SKM-1 (cell line): ENCODE data around the gene TMEM270.
"Not testable (repeated sequence)": the region's sequence is repeated elsewhere in the genome, so short reads cannot be mapped to it uniquely, and the experiment has no call there.

Source experiments
- DNase-seq: peaks from one replicate; lab custom pipeline; 2025; ENCODE audit not compliant: unreplicated experiment; lab: John Stamatoyannopoulos, UW

TMEM270 gene

DNA sequence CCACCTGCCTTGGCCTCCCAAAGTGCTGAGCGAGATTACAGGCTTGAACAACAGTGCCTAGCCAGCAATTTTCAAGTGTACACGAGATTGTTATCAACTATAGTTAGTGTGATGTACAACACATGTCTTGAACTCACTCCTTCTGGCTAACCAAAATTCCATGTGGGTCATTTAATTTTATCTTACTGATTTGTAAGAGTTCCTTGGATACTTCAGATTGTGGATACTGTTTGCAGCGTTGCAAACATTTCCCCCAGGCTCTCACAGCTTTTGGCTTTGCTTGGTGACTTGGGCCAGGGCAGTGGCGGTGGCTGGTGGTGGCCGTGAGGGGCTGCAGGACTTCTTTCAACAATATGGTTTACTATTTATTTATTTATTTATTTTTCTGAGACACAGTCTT lies 8.5 kb upstream of the TMEM270 start:
- DNase-seq, result no peak

DNA sequence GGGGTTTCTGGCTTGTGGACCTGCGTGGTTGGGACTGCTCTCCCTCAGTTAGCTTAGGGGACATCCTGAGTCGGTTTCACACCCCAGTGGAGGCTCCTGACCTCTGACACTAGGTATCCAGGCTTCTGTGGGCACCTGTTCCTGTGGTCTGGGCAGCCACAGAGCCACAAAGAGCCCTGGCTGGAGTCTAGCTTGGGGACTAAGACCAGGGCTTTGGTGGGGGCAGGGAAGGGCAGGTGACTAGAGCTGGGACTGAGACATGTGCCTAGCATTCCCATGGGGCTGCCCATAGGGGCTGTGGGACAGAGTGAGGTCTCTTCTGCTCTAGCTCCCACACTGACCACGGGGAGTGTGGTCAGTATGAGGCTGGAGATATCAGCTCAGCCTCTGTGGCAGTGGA lies 4.0 kb upstream of the TMEM270 start:
- no peak for DNase-seq

DNA sequence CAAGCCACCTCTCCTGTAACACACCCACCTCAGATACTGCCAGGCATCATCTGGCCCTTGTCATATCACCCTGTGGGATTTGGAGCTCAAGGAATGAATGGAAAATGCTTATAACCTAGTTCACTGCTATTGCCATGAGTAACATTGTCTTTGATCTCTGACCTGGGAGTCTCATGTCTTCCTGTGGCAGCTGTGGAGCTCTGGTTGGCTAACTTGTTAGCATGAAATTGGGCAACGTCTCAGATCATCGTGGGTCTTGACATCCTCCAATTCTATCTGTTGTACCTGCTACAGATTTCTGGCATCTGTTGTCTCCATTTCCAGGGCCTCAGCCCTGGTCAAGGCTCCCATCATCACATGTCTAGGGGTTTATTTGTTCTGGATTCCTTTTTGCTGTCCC lies 2.2 kb upstream of the TMEM270 start:
- DNase-seq, result no peak

DNA sequence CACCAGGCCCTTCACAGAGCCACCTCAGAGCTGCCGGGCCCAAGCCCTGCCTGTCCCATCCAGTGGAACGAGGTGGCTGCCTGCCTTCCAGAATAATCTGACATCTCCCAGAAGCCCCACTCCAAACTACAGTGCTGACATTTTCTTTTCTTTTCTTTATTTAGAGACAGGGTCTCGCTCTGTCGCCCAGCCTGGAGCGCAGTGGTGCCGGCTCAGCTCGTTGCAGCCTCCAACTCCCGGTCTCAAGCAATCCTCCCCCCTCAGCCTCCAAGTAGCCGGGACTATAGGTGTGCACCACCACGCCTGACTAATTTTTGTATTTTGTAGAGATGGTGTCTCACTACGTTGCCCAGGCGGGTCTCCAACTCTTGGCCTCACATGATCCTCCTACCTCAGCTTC lies 346 bp downstream of the TMEM270 start:
- DNase-seq, result no peak

DNA sequence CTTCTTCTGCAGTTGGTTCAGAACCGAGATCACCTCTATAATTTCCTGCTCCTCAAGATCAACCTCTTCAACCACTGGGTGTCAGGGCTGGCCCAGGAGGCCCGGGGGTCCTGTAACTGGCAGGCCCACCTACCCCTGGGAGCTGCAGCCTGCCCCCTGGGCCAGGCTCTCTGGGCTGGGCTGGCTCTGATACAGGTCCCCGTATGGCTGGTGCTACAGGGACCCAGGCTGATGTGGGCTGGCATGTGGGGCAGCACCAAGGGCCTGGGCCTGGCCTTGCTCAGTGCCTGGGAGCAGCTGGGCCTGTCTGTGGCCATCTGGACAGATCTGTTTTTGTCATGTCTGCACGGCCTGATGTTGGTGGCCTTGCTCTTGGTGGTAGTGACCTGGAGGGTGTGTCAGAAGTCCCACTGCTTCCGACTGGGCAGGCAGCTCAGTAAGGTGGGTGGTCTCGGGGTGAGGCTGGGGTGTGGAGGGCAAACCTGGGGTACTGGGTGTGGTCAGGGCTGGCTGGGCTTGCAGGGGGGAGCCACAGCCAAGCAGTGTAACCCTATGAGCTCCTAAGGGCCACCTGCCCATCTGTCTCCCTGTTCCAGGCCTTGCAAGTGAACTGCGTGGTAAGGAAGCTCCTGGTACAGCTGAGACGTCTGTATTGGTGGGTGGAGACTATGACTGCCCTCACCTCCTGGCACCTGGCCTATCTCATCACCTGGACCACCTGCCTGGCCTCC lies 4.2 kb downstream of the TMEM270 start:
- no peak for DNase-seq

DNA sequence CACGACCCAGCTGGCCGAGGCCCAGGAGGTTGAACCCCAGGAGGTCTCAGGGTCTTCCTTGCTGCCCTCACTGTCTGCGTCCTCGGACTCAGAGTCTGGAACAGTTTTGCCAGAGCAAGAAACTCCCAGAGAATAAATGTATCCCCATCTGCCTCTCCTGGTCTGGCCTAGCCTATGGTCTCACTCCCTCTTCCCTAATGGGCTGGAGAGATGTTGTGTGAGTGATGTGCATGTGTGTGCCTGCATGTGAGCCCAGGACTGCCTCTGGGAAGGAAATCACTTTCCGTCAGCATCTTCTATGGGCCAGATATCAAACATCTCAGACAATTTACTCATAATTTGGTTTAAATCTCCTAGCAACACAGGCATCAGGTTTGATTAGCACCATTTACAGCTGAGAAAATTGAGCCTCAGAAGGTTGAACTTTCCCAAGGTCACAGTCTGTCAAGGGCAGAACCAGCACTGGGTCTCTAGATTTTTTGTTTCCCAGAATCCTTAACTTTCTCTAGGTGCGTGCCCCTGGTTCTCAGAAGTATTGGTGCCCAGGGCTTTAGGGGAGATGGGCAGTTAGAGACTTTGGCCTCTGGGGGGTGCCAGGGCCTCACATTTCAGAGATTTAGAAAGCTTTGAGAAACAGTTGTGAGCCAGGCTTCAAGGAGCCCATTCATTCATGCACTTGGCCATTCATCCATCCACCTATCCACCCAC lies 4.9 kb downstream of the TMEM270 start:
- peak; percentile 20 for DNase-seq

DNA sequence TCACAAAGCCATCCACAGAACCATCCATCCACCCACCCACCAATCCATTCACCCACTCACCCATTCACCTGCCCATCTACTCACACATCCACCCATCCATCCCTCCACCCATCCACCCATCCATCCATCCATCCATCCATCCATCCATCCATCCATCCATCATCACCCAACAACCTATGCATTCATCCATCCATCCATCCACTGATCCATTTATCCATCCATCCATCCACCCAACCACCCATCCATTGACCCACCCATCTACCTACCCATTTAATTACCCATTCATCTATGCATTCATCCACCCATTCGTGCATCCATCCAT lies 5.4 kb downstream of the TMEM270 start:
- DNase-seq, result no peak

DNA sequence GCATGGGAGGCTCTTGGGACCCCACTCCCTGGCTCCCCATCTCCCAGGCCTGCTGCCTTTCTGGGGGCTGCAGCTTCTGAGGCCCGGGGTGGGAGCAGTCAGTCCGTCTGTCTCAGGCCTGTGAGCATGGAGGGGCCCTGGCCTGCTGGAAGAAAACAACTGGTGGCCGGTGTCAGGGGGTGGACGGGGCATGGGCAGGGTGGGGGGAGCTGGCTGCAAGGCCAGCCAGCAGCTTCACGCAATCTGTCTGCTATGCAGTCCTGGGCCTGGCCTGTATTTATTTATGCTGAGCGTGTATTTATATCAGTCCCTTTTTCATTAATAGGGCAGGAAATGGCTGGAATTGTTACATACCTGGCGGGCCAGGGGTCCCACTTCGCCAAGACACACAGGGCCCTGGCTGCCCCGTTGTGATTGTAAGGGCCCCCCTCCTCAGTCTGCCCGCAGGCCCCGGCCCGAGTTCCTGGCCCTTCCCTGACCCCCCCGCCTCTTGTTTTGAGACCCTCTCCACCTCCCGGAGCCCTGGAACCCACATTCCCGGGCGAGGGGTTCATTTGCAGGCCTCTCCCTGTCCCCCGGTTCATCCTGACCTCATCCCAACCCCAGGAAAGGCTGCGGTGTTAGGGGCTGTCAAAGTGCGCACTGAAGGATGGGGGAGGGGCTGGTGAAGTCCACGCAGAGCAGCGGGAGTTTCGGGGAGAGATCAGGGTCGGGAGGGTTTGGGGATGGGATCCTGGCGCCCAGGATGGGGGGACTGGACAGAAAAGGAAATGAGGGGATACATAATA lies 8.2 kb downstream of the TMEM270 start:
- DNase-seq, result no peak

DNA sequence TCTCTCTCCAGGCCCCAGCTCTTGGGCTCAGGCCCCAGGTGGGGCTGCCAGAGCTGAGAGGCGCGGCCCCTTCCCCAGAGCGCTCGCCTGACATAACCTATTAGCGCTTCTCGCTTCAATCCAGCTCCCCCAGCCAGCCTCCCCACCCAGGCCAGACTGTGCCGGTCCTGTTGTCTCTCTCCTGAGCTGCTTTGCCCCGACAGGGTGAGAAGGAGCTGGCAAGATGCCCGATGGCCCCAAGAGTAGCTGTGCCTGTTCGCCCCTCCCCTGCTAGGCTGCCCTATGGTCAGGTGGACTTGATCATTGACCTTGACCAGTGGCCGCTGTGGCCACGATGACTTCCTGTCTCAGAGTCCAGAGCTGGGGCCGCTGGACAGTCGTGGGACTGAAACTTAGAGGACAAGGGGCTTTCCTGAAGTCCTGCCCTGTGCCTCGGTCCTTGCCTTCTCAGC lies 9.1 kb downstream of the TMEM270 start:
- DNase-seq, result no peak

DNA sequence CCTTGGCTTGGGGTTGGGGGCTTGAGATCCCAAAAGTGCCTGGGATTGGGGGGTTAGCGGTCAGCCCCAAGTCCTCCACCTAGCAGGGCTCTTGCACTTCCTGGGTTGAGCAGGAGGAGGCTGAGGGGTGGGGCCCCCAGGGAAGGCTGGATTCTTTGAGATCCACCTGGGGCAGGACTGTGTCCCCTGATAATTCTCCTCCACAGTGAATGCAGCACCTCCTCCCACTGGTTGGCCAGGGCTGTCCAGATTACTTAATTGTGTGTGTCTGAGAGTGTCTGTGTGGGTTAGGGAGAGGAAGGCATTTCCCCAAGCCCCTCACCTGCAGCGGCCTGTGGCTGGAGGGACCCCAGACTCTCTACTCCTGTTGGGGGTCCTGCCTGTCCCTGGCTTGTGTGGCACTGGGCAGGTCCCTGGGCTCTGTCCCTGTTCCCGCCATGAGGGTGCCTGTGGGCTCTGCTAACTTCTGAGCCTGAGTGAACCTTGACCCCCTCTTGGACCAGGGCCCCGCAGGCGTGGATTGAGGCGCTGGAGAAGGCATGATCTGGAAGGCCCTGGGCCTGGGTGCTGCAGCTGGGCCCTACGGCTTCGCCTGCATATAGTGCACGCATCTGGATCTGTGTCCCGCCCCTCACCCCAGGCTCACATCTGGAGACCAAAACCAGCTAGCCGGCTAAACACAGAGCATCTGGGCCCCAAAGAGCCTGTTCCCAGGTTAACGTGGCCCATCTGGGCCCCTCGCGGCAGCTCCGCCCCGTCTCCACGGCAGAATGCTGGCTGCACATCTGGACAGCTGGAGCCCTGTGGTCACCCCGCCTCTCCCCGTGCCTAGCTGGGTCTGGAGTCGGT lies 10.4 kb downstream of the TMEM270 start:
- DNase-seq, result no peak

DNA sequence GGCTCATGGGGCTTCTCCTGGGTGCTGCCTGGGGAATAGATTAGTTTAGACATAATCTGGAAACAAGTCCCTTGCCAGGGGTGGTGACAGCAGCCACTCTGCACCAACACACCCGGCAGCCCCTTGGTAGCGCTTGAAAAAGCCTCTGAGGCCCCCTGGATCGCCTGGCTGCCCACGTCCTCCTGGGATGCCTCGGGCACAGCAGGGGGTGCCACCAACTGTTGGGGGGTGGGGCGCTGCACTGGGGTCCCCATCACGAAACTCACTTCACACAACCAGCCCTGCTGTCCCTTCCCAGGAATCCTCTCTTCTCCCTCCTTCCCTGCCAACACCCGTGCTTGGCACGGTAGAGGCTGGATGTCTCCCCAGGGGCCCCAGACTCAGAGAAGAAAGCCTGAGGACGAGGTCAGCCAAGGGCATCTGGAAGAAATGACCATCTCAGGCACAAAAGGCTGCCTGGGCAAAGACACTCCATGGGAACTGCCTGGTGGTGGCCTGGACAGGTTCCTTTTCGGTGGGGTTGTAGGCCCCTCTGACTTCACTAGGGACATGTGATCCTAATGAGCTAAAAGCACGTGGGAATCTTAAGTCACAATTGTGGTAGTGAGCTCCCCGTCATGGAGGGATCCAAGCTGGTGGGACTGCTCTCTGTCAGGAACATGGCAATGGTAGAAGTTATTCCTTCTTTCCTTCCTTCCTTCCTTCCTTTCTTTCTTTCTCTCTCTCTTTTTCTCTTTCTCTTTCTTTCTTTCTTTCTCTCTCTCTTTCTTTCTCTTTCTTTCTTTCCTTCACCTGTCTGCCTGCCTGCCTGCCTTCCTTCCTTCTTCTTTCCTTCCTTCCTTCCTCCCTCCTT lies 11.3 kb downstream of the TMEM270 start:
- no peak for DNase-seq

DNA sequence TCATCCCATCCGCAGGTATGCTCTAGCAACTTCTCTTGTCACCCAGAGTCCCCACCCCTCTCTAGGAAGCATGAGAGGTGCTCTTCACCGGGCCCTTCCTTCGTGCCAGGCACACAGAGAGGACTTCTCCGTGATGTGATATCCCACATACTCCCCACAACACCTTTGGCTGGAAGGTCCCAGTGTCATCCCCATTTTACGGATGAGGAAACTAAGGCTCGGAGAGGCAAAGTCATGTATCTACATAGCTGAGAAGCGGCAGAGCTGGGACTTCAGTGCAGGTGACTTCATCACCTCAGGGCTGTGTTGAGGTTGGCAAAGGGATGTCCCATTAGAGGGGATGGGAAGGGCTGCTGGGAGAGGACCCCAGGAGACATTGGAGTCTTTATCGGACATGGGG lies 15.4 kb downstream of the TMEM270 start:
- no peak for DNase-seq

DNA sequence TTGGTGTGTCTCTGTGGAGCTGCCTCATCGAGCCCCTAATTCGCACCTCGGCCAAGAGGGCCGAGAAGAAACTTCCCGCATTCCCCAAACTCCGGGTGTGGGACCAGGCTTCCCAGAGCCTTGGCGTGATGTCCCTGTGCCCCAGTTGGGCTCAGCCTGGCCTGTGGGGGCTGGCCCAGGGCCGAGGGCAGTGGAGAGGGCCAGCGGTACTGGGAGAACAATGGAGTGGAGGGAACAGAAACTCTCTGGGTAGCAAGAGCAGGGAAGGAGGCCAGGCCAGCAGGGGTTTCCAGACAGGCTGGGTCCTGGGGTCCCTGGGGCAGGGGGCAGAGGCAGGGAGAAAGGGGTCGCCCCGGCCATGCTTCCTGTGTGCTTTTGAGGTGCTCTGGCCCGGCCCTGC lies 16.0 kb downstream of the TMEM270 start:
- no peak for DNase-seq

DNA sequence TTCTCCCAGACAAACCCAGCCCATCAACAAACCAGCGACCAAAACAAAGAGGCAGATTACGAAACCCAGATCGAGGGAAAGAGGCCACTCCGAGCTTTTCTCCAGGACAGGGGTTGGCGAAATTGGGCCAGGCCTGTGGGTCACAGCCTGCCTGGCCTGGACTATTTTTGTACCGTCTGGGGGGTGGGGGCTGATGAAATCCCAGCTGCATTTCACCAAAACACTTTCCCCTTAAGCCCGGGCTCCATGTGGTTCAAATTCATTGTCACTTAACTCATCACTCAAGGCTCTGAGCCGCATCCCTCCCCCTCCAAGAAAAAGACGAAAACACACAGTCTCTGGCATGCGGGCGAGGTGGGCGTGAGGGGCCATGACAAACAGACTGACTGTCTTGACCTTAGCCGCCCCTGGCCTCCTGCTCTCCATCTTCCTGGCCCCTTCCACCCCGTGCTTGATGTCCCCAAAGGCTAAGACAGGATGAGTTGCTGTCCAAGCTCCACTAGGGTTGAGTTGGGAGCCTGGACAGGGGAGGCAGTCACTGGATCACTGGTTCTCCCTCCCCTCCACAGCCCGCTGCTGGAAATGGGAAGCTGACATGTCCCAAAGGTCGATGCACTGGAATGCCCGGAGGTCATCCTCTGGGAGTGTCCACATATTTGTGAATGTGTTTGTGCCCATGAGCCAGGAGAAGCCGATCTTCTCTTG lies 19.2 kb downstream of the TMEM270 start:
- DNase-seq, result no peak

DNA sequence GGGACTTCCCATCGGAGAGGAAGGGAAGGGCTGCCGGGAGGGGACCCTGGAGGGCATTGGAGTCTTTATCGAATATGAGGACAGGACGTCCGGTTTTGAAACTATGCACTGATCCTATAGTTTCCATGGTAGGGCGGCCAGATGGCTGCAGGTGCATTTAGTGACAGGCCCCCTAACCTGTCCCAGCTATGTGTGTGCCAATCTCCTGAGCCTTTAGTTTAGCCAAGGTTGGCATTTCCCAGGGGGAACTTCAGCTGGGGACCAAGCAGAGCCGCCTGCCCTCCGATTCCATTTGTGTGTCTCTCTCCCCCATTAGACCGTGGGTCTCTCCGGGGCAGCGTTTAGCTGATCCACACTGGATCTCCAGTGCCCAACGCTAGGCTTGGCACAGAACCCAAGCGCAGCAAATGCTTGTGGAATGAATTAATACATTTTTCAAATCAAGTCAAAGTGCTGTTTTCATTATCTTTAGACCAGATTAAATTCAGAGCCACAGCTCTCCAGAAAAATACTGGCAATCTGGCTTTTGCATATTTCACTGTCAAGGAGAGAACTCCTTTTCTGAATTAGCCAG lies 19.9 kb downstream of the TMEM270 start:
- DNase-seq, result no peak

DNA sequence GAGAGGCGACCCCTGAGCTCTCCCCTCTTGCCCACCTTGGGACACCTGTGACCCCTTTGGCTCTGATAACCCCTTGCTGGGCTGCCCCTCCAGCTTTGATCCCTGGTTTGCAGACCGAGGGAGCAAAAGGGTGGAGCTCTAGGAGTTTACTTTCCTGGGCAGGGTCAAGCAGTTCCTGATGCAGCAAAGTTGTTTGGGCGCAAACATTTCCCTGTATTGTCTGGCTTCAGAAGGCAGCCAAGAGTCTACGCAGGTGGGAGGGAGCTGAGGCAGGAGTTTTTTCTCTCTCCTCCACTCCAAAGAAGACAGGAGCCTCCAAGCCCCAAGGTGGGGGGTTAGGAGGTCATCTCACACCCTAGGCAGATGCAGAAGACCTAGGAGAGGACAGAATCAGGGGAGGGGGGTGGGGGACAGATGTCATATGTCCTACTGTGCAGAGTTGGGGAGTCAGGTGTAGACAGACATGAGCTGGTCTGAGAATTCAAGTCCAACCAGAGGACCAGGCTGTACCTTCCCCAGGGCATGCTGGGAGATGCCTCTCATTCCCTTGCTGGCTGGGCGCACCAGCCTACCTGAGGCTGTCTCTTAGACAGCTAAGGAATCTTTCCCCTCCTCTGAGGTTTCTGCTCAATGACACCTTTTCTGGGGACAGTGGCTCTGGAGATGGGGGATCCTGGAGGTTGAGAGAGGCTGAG lies 20.5 kb downstream of the TMEM270 start:
- DNase-seq, result no peak

DNA sequence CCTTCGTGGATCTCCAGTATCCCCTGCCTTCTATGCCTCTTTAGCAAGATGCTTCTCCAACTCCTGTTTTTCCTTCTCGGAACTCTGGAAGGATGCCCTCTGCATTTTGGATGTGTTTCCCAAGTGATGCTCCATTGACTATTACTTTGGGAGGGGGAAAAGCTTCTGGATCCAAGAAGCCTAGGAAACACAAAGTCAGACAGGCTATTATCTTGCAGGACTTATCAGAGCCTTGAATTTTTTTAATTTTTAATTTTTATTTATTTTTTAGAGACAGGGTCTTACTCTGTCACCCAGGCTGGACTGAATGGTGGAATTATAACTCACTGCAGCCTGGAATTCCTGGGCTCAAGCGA lies 21.1 kb downstream of the TMEM270 start:
- DNase-seq, result no peak

DNA sequence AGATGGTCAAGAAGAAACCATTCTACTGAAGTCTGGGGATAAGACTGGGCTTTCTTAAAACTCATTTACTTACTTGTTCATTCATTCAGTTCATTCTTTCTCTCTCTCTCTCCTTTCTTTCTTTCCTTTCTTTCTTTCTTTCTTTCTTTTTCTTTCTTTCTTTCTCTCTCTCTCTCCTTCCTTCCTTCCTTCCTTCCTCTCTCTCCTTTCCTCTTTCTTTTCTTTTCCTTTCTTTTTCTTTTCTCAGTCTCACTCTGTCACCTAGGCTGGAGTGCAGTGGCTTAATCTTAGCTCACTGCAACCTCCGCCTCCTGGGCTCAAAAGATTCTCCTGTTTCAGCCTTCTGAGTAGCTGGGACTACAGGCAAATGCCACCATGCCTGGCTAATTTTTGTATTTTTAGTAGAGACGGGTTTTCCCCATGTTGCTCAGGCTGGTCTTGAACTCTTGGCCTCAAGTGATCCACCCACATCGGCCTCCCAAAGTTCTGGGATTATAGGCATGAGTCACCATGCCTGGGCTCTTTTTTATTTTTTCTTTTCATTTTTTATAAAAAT lies 24.0 kb downstream of the TMEM270 start:
- not testable (repeated sequence) for DNase-seq
